Right atrium auricular region (tissue), 2 donors: ENCODE data around the gene CLOCK. TPM values are rescaled to one million over a fixed set of nuclear protein-coding genes. Genes with fewer than 3 reads are reported as not detected.

Source experiments
- DNase-seq: peaks from one replicate; pipeline ENCODE4 v3.0.0-alpha.2; 2019; ENCODE audit warnings: low spot score
- H3K27ac ChIP-seq, 2 donors: fragments of 200-600 bp; sonication (generic); 1 replicate in 1 of 2; 2 replicates in 1 of 2; pipeline ENCODE4 v1.5.1; 2016 to 2019
- H3K27me3 ChIP-seq, 2 donors: fragments of 200-600 bp; sonication (generic); one replicate each; pipeline versions ENCODE4 v1.5.1 to v1.6.0; 2017 to 2019
- H3K36me3 ChIP-seq: fragments of 200-600 bp; sonication (generic); one replicate; pipeline ENCODE4 v1.5.1; 2016
- H3K4me1 ChIP-seq, 2 donors: fragments of 200-600 bp; sonication (generic); one replicate each; pipeline versions ENCODE4 v1.5.1 to v1.6.0; 2017 to 2019
- H3K4me3 ChIP-seq, 2 donors: fragments of 200-600 bp; sonication (generic); 1 replicate in 1 of 2; 2 replicates in 1 of 2; pipeline ENCODE4 v1.5.1; 2017 to 2019; ENCODE audit warnings: mild to moderate bottlenecking in 1 of 2, moderate library complexity in 1 of 2
- H3K9me3 ChIP-seq, 2 donors: fragments of 200-600 bp; sonication (generic); one replicate each; pipeline ENCODE4 v1.5.1; 2019
- total RNA-seq, 2 donors: library from RNA; depleted of rRNA; stranded (reverse); fragments of >200 nt; gene quantifications; one replicate each; pipeline ENCODE4 v1.1.0, GENCODE V29; 2016
- TF ChIP-seq, protein P1 (sequence below), 2 donors: fragments of 200-600 bp; sonication (generic); IDR thresholded peaks; one replicate each; pipeline ENCODE4 v1.5.1; 2019; ENCODE audit warnings: antibody characterized with exemption in 2 of 2

Gene CLOCK
- total RNA-seq, 2 donors from 2014 or later: 29.8 to 33.2 TPM

GRCh38 chr4:55405073-55405472, 141.6 kb downstream of the CLOCK start:
- Histone ChIP-seq H3K27me3 (no peaks in the 10 kb centered on the region), H3K4me1 (peaks cover 0 to 38% of the 10 kb centered on the region in 2 donors), H3K36me3 (peaks cover 37% of the 10 kb centered on the region), H3K27ac (no peak overlapping the region), H3K9me3 (no peaks in the 10 kb centered on the region), H3K4me3 (no peak overlapping the region)
- TF ChIP-seq, protein P1, sequence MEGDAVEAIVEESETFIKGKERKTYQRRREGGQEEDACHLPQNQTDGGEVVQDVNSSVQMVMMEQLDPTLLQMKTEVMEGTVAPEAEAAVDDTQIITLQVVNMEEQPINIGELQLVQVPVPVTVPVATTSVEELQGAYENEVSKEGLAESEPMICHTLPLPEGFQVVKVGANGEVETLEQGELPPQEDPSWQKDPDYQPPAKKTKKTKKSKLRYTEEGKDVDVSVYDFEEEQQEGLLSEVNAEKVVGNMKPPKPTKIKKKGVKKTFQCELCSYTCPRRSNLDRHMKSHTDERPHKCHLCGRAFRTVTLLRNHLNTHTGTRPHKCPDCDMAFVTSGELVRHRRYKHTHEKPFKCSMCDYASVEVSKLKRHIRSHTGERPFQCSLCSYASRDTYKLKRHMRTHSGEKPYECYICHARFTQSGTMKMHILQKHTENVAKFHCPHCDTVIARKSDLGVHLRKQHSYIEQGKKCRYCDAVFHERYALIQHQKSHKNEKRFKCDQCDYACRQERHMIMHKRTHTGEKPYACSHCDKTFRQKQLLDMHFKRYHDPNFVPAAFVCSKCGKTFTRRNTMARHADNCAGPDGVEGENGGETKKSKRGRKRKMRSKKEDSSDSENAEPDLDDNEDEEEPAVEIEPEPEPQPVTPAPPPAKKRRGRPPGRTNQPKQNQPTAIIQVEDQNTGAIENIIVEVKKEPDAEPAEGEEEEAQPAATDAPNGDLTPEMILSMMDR (IDR thresholded peaks at IDR 0.05): no peak
- DNase-seq: no peak

DNA sequence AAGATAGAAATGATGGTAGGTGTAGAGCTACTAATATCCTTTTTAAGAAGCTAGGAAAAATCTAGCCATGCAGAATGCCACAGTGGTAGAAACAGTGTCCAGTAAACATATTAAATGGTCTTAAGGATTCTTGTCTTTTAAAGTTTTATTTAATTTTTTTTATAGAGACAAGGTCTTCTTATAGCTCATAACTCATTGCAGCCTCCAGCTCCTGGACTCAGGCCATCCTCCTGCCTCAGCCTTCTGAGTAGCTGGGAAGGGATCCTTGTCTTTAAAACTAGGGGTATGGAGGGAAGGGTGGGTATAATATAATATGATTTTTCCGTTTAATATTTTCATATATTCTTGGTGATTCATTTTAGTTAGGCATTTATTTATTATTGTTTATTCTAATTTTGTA, 147.1 kb downstream of the CLOCK start:
- H3K27me3 ChIP-seq: no peaks in the 10 kb centered on the region
- no peak overlapping the region for H3K4me3 ChIP-seq
- H3K9me3 ChIP-seq: no peaks in the 10 kb centered on the region
- DNase-seq: no peak
- peaks cover 0 to 42% of the 10 kb centered on the region in 2 donors for H3K4me1 ChIP-seq
- no peak overlapping the region for H3K27ac ChIP-seq
- H3K36me3 ChIP-seq: peaks cover 17% of the 10 kb centered on the region
- TF ChIP-seq, protein P1 (IDR thresholded peaks at IDR 0.05): no peak

GRCh38 chr4:55398966-55399365, 147.7 kb downstream of the CLOCK start:
- H3K4me1 ChIP-seq: peaks cover 0 to 42% of the 10 kb centered on the region in 2 donors
- peak overlapping the region in 1 of 2 donors; percentile 98 for H3K27ac ChIP-seq
- peaks cover 12% of the 10 kb centered on the region for H3K36me3 ChIP-seq

DNA sequence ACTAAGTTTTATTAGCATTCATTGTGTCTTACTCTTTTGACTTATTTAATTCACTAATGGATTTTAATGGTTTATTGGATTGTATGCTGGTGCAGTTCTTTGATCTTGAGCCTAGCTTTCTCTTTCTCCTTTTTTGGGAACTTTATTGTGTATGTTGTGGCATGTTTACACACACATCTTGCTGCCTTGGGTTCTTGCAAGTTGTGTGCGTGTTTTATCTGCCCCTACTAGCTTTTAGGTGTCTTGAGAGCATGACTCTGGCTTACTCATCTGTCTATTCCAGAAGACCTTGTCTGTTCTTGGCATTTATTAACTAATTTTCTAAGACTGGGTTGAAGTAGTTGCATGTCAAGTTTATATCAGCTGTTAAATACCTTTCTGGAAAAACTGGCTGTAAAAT, 148.2 kb downstream of the CLOCK start:
- Histone ChIP-seq H3K27ac (peak overlapping the region; percentile 98 to 99), H3K4me3 (peak overlapping the region; percentile 92 to 99), H3K4me1 (peaks cover 0 to 42% of the 10 kb centered on the region in 2 donors), H3K27me3 (no peaks in the 10 kb centered on the region), H3K9me3 (no peaks in the 10 kb centered on the region), H3K36me3 (peaks cover 12% of the 10 kb centered on the region)
- TF ChIP-seq, protein P1 (IDR thresholded peaks at IDR 0.05): no peak
- DNase-seq: no peak

More at GRCh38 chr4:55398966-55399365, 147.7 kb downstream of the CLOCK start:
- DNase-seq: no peak
- TF ChIP-seq, protein P1 (IDR thresholded peaks at IDR 0.05): no peak
- peak overlapping the region in 1 of 2 donors; percentile 4 for H3K4me3 ChIP-seq
- H3K27me3 ChIP-seq: no peaks in the 10 kb centered on the region
- no peaks in the 10 kb centered on the region for H3K9me3 ChIP-seq

- Histone ChIP-seq H3K36me3 (peaks cover 12% of the 10 kb centered on the region), H3K4me3 (peak overlapping the region; percentile 92 to 99), H3K27ac (peak overlapping the region; percentile 98 to 99), H3K4me1 (peaks cover 0 to 42% of the 10 kb centered on the region in 2 donors), H3K27me3 (no peaks in the 10 kb centered on the region), H3K9me3 (no peaks in the 10 kb centered on the region)
- no peak for DNase-seq
- TF ChIP-seq, protein P1 (IDR thresholded peaks at IDR 0.05): no peak
Measured at GRCh38 chr4:55397520-55398321, 149.0 kb downstream of the CLOCK start.
